CD4-positive, alpha-beta T cell treated with Interleukin-2 at 100 ng/mL for 4 hours (primary cell): ENCODE results near the gene SLC26A8.
"Not testable (repeated sequence)": the region's sequence is repeated elsewhere in the genome, so short reads cannot be mapped to it uniquely, and the experiment has no call there.

Source experiments
- DNase-seq: peaks from one replicate; pipeline ENCODE4 v3.0.0-alpha.2; 2020; ENCODE audit warnings: low spot score

Gene SLC26A8

GRCh38 chr6:35943390-35943789 lies 81.1 kb downstream of the SLC26A8 start:
- no peak for DNase-seq

- DNase-seq = no peak
These were observed 82.1 kb downstream of the SLC26A8 start for GRCh38 chr6:35942355-35942754.

GRCh38 chr6:35941170-35941569 lies 83.3 kb downstream of the SLC26A8 start:
- not testable (repeated sequence) for DNase-seq

- not testable (repeated sequence) for DNase-seq
These were observed 84.4 kb downstream of the SLC26A8 start for GRCh38 chr6:35940014-35940413.

- DNase-seq = not testable (repeated sequence)
These were observed 85.2 kb downstream of the SLC26A8 start for GRCh38 chr6:35939259-35939658.

- DNase-seq = no peak
These were observed 87.6 kb downstream of the SLC26A8 start for GRCh38 chr6:35936681-35937359.

GRCh38 chr6:35935469-35935868 lies 89.0 kb downstream of the SLC26A8 start:
- no peak for DNase-seq

- no peak for DNase-seq
These were observed 90.6 kb downstream of the SLC26A8 start for GRCh38 chr6:35933844-35934243.

- DNase-seq = not testable (repeated sequence)
These were observed 92.6 kb downstream of the SLC26A8 start for GRCh38 chr6:35931873-35932272.

- DNase-seq = no peak
These were observed 93.3 kb downstream of the SLC26A8 start for GRCh38 chr6:35931120-35931561.

GRCh38 chr6:35929601-35930000 lies 94.8 kb downstream of the SLC26A8 start:
- no peak for DNase-seq

- DNase-seq = no peak
These were observed 97.8 kb downstream of the SLC26A8 start for GRCh38 chr6:35926509-35927215.

GRCh38 chr6:35925961-35926360 lies 98.5 kb downstream of the SLC26A8 start:
- DNase-seq = no peak

GRCh38 chr6:35924146-35924545 lies 100.3 kb downstream of the SLC26A8 start:
- DNase-seq = no peak

GRCh38 chr6:35922139-35922554 lies 102.3 kb downstream of the SLC26A8 start:
- DNase-seq = no peak

- DNase-seq = peak; percentile 85
These were observed 103.4 kb downstream of the SLC26A8 start, which contains the start of gene SRPK1 for GRCh38 chr6:35920793-35921732. SRPK1 (minus strand) TSS chr6:35921098; CDS start chr6:35921056, 42 bp downstream.

GRCh38 chr6:35919827-35920751 lies 104.4 kb downstream of the SLC26A8 start:
- DNase-seq = peak; percentile 72

- DNase-seq = peak; percentile 23
These were observed 105.2 kb downstream of the SLC26A8 start for GRCh38 chr6:35919085-35919826.

GRCh38 chr6:35916893-35917292 lies 107.5 kb downstream of the SLC26A8 start:
- not testable (repeated sequence) for DNase-seq

GRCh38 chr6:35916056-35916455 lies 108.4 kb downstream of the SLC26A8 start:
- DNase-seq = no peak
